Ascending aorta (tissue), 2 donors: ENCODE results near the gene ARAP1. TPM values are rescaled to one million over a fixed set of nuclear protein-coding genes. Genes with fewer than 3 reads are reported as not detected.

Source experiments
- DNase-seq, 2 donors: peaks; one replicate each; pipeline ENCODE4 v3.0.0-alpha.2; 2019; ENCODE audit warnings: low spot score in 2 of 2
- H3K27ac ChIP-seq, 2 donors: fragments of 200-600 bp; sonication (generic); one replicate each; pipeline ENCODE4 v1.5.1; 2016 to 2017; ENCODE audit warnings: mild to moderate bottlenecking in 1 of 2
- H3K27me3 ChIP-seq: fragments of 200-600 bp; sonication (generic); one replicate; pipeline ENCODE4 v1.5.1; 2017
- H3K36me3 ChIP-seq, 2 donors: fragments of 200-600 bp; sonication (generic); one replicate each; pipeline ENCODE4 v1.5.1; 2016
- H3K4me1 ChIP-seq, 2 donors: fragments of 200-600 bp; sonication (generic); one replicate each; pipeline ENCODE4 v1.5.1; 2016 to 2017; ENCODE audit warnings: mild to moderate bottlenecking in 1 of 2
- H3K4me3 ChIP-seq, 2 donors: fragments of 200-600 bp; sonication (generic); one replicate each; pipeline ENCODE4 v1.5.1; 2016 to 2017; ENCODE audit warnings: mild to moderate bottlenecking in 1 of 2
- H3K9me3 ChIP-seq, 2 donors: fragments of 200-600 bp; sonication (generic); one replicate each; pipeline ENCODE4 v1.5.1; 2016
- intact Hi-C: fragments of 100-400 bp; cut with DNase I; formaldehyde crosslinking; loops from one replicate; pipeline ENCODE4 v1.15.1; 2023
- total RNA-seq: library from RNA; depleted of rRNA; stranded (reverse); fragments of >200 nt; gene quantifications from one replicate; pipeline ENCODE4 v1.1.0, GENCODE V29; 2016
- TF ChIP-seq, protein P1 (sequence below), 3 experiments: fragments of 200-600 bp in 2 of 3; fragments of 450-650 bp in 1 of 3; sonication (generic) in 2 of 3; IDR thresholded peaks; one replicate each; pipeline ENCODE4 v1.5.1; 2016 to 2019; ENCODE audit warnings: antibody characterized with exemption in 3 of 3, mild to moderate bottlenecking in 1 of 3, moderate library complexity in 1 of 3

ARAP1 gene
- total RNA-seq, 1 donor from 2014 or later: 238 TPM

DNA sequence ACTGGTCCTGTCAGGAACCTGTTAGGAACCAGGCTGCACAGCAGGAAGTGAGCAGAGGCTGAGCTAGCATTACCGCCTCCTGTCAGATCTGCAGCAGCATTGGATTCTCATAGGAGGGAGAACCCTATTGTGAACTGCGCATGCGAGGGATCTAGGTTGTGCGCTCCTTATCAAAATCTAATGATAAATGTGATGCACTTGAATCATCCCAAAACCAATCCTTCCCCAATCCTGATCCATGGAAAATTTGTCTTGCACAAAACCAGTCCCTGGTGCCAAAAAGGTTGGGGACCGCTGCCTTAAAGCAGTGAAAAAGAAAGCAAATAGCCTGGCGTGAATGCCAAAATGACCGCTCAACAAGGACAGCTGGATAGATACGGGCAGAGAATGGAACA lies 1.9 kb upstream of the ARAP1 start:
- no peak for DNase-seq
- Histone ChIP-seq H3K27me3 (no peaks in the 10 kb centered on the region), H3K4me3 (no peak overlapping the region), H3K9me3 (no peaks in the 10 kb centered on the region), H3K27ac (no peak overlapping the region), H3K36me3 (peaks cover 5 to 19% of the 10 kb centered on the region in 2 donors), H3K4me1 (peaks cover 6 to 15% of the 10 kb centered on the region in 2 donors)
- intact Hi-C loops: no loop called here
- TF ChIP-seq, protein P1, sequence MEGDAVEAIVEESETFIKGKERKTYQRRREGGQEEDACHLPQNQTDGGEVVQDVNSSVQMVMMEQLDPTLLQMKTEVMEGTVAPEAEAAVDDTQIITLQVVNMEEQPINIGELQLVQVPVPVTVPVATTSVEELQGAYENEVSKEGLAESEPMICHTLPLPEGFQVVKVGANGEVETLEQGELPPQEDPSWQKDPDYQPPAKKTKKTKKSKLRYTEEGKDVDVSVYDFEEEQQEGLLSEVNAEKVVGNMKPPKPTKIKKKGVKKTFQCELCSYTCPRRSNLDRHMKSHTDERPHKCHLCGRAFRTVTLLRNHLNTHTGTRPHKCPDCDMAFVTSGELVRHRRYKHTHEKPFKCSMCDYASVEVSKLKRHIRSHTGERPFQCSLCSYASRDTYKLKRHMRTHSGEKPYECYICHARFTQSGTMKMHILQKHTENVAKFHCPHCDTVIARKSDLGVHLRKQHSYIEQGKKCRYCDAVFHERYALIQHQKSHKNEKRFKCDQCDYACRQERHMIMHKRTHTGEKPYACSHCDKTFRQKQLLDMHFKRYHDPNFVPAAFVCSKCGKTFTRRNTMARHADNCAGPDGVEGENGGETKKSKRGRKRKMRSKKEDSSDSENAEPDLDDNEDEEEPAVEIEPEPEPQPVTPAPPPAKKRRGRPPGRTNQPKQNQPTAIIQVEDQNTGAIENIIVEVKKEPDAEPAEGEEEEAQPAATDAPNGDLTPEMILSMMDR (IDR thresholded peaks at IDR 0.05): no peak

DNA sequence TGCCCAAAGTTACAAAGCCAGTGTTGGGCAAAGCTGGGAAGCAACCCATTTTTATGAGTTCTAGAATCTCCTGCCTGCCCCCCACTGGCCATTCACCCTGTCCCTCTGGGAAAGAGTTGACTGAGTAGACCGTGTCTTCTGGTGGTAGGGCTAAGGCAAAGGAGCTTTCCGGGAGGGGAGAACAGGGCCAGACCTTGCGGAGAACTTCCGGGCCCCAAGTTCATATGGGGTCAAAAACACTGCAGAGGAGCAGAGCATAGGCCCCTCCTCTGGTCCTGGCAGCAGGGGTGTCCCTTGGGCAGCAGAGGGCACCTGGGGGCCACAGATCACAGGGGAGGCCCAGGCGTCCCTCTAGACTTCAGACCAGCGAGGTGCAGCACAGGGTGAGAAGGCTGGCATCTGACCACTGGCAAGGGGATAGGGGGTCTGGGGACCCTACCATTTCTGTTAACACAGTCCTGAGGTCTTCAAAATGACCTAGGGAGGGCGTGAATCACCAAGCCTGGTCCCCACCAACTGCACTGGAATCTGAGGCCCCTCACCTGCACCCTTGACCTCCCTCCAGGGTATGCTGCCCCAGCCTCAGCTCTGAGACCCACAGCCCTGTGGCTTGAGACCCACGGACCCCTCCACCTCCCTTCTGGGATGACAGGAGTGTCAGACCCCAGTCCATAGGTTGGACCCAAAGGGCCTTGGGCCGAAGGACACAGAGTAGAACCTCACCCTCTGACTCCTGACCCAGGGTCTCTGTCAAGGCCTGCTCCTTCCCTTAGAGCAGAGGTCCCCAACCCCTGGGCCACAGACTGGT lies 1.3 kb upstream of the ARAP1 start:
- Histone ChIP-seq H3K9me3 (no peaks in the 10 kb centered on the region), H3K27ac (no peak overlapping the region), H3K4me3 (no peak overlapping the region), H3K27me3 (no peaks in the 10 kb centered on the region), H3K4me1 (peaks cover 6 to 15% of the 10 kb centered on the region in 2 donors), H3K36me3 (peaks cover 5 to 19% of the 10 kb centered on the region in 2 donors)
- intact Hi-C loops: loop anchor here (2.0 kb wide), 2 partner anchors 31 to 39 kb away; no protein-coding TSS in a partner anchor
- DNase-seq: no peak
- TF ChIP-seq, protein P1 (IDR thresholded peaks at IDR 0.05): peak in 1 of 3 experiments; percentile 10

DNA sequence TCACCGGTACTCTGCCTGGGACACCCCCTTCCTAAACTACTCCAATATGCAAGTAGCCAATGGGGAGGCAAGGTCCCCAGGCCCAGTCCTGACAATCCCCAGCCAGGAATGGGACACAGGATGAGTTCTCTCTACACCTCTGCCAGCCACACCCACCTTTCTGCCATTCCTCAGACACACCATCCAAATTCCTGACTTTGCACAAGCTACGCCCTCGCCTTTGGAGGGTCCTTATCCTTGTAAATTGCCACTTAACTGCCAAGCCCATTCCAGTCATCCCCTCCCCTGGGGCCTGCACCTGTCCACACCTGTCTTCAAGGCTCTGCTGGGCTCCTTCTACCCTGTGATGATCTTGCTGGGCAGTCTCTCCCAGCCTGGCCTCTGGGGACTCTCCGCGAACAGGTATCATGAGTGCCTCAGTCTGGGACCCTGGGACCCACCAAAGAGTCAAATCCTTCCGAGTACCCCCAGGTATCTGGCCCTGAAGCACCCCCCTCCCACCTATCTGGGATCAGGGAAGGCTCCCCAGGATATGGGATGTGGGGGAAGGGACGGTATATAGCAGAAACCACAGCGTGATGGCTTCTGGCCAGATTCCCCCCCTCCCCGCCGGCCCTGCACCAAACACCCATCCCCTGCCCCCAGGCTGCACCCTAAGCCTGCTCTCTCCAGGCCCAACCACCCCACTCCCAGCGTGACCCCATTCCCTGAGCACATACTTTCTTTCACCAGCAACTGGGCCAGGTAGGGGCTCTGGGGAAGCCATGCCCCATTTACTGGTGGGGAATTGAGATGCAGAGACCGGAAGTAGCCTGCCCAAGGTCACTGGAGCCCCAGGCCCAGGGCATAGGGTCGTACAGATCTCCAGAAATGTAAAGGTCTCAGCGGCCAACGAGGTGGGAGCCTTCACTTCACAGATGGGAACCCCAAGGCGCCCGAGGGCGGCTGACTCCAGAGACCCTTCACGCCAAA lies 806 bp downstream of the ARAP1 start:
- peaks cover 6 to 15% of the 10 kb centered on the region in 2 donors for H3K4me1 ChIP-seq

DNA sequence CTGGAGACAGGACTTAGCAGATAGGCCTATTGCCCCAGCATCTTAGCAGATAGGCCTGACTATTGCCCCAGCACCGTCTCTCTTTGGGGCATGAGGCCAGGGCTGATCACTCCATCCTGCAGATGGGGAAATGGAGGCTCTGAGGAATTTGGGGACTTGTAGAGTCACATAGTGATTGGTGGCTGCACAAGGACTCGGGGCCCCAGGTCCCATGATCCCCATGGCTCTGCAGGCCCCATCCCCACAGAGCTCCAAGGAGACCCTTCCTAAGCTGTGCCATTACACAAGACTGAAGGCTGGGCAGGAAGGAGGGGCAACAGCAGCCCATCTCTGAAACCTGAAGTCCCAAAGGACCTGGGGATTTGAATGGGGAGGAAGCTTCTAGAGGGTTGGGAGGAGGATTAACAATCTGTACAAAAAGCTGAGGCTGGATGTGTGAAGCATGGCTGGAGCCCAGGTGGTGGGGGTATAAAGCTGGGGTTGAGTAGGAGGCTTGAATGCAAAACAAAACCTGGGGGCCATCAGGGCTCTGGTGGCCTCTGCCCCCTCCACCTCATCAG lies 1.6 kb downstream of the ARAP1 start:
- no peak overlapping the region for H3K4me3 ChIP-seq
- H3K36me3 ChIP-seq: peaks cover 0 to 3% of the 10 kb centered on the region in 2 donors
- no peak for DNase-seq
- intact Hi-C loops: no loop called here
- H3K4me1 ChIP-seq: peaks cover 6 to 15% of the 10 kb centered on the region in 2 donors
- TF ChIP-seq, protein P1 (IDR thresholded peaks at IDR 0.05): no peak
- H3K9me3 ChIP-seq: no peaks in the 10 kb centered on the region
- no peaks in the 10 kb centered on the region for H3K27me3 ChIP-seq
- no peak overlapping the region for H3K27ac ChIP-seq

More for the DNA sequence above, 806 bp downstream of the ARAP1 start:
- H3K27me3 ChIP-seq: no peaks in the 10 kb centered on the region
- peak overlapping the region; percentile 34 to 43 for H3K27ac ChIP-seq
- H3K4me3 ChIP-seq: peak overlapping the region; percentile 68 to 72
- H3K9me3 ChIP-seq: no peaks in the 10 kb centered on the region
- intact Hi-C loops: loop anchor here (1.0 to 2.0 kb wide), 3 partner anchors 29 to 63 kb away; partner anchors contain the start of gene ATG16L2
- peaks cover 0 to 7% of the 10 kb centered on the region in 2 donors for H3K36me3 ChIP-seq
- TF ChIP-seq, protein P1 (IDR thresholded peaks at IDR 0.05): no peak
- DNase-seq: no peak

DNA sequence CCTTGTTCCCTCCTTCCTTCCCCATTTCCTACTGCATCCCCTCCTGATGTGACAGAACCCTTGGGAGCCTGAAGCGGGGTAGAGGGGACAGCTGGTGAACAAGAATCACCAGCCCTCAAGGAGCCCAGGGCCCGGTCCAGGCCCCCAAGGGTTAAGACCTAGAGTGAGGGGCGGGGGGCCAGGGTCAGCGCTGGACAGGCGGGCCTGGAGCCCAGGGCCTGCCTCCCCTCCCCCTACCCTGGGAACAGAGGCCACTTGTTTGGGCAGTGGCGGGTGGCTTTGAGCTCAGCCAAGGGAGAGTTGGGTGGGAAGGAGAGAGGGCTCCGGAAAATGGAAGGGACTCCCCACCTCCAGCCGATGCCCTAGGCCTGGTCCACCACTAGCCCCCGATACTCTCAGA lies 2.1 kb downstream of the ARAP1 start:
- TF ChIP-seq, protein P1 (IDR thresholded peaks at IDR 0.05): no peak
- H3K4me1 ChIP-seq: peaks cover 6 to 15% of the 10 kb centered on the region in 2 donors
- no peaks in the 10 kb centered on the region for H3K27me3 ChIP-seq
- no peaks in the 10 kb centered on the region for H3K36me3 ChIP-seq
- H3K27ac ChIP-seq: no peak overlapping the region
- no peak overlapping the region for H3K4me3 ChIP-seq
- intact Hi-C loops: no loop called here
- DNase-seq: no peak
- H3K9me3 ChIP-seq: no peaks in the 10 kb centered on the region
